HEK293 (cell line): ENCODE measurements around the gene MLH3.

Experiments used
- CTCF ChIA-PET: fragments of 350-600 bp; formaldehyde crosslinking; extraction: SDS; loops from one replicate; lab custom pipeline; 2021; ENCODE audit warnings: antibody characterized with exemption; lab: Yijun Ruan, JAX
- POLR2A ChIA-PET: fragments of 300-600 bp; formaldehyde crosslinking; extraction: SDS; loops from one replicate; lab custom pipeline; 2020; ENCODE audit warnings: antibody characterized with exemption, inconsistent platforms; lab: Yijun Ruan, JAX
- H3K27ac ChIP-seq: fragments of 200-500 bp; sonication (Bioruptor generic); 2 replicates; pipeline ENCODE4 v1.5.1; 2014; ENCODE audit warnings: low read depth, low read length, control low read depth, inconsistent platforms; ENCODE audit errors: extremely low read depth
- H3K36me3 ChIP-seq, 2 experiments: fragments of 200-500 bp in 1 of 2; sonication (Bioruptor generic) in 1 of 2; 1 replicate in 1 of 2; 2 replicates in 1 of 2; pipeline ENCODE4 v1.5.1; 2014 to 2017; ENCODE audit warnings: inconsistent platforms in 2 of 2, low read length in 2 of 2; ENCODE audit not compliant: control insufficient read depth in 2 of 2, insufficient read depth in 1 of 2
- H3K4me1 ChIP-seq: fragments of 200-500 bp; sonication (Bioruptor generic); 2 replicates; pipeline ENCODE4 v1.5.1; 2014; ENCODE audit warnings: mild to moderate bottlenecking, low read length, inconsistent platforms; ENCODE audit not compliant: control insufficient read depth, insufficient read depth
- H3K4me3 ChIP-seq: 2 replicates; pipeline ENCODE4 v1.5.1; 2011; ENCODE audit warnings: low read depth, mild to moderate bottlenecking, control low read depth, low read length, moderate library complexity
- H3K9me3 ChIP-seq: fragments of 200-500 bp; sonication (Bioruptor generic); 2 replicates; pipeline ENCODE4 v1.5.1; 2014; ENCODE audit warnings: low read depth, low read length, inconsistent platforms; ENCODE audit not compliant: control insufficient read depth, insufficient read depth
- EGR2 ChIP-seq: fragments of 450-650 bp; formaldehyde crosslinking; IDR thresholded peaks from 2 replicates; pipeline ENCODE4 v1.5.1; 2016; ENCODE audit warnings: low read depth, missing biosample characterization, missing genetic modification characterization
- GLI2 ChIP-seq: fragments of 450-650 bp; formaldehyde crosslinking; IDR thresholded peaks from 2 replicates; pipeline ENCODE4; 2017; ENCODE audit warnings: missing biosample characterization, missing genetic modification characterization, low read depth, borderline replicate concordance
- HOXA7 ChIP-seq: sonication (generic); formaldehyde crosslinking; IDR thresholded peaks from 2 replicates; pipeline ENCODE4 v1.8.1; 2022; ENCODE audit warnings: missing genetic modification reagents, borderline replicate concordance
- PRDM6 ChIP-seq: fragments of 450-650 bp; formaldehyde crosslinking; IDR thresholded peaks from 2 replicates; pipeline ENCODE4 v1.5.1; 2017; ENCODE audit warnings: missing biosample characterization, missing genetic modification characterization
- REPIN1 ChIP-seq: fragments of 450-650 bp; formaldehyde crosslinking; IDR thresholded peaks from 2 replicates; pipeline ENCODE4 v1.5.1; 2017; ENCODE audit warnings: missing biosample characterization, missing genetic modification characterization, low read depth
- TRIM28 ChIP-seq: IDR thresholded peaks from 2 replicates; pipeline ENCODE4 v1.6.1; 2011; ENCODE audit warnings: low read length, control low read depth, borderline replicate concordance
- ZBTB11 ChIP-seq: fragments of 450-650 bp; formaldehyde crosslinking; conservative IDR thresholded peaks from 2 replicates; pipeline ENCODE4 v1.5.1; 2016; ENCODE audit warnings: low read depth, missing biosample characterization, missing genetic modification characterization
- ZFP69B ChIP-seq: fragments of 450-650 bp; formaldehyde crosslinking; IDR thresholded peaks from 2 replicates; pipeline ENCODE4 v1.5.1; 2016; ENCODE audit warnings: missing biosample characterization, missing genetic modification characterization
- ZNF10 ChIP-seq: fragments of 450-650 bp; formaldehyde crosslinking; IDR thresholded peaks from 2 replicates; pipeline ENCODE4 v1.5.1; 2017; ENCODE audit warnings: missing biosample characterization, missing genetic modification characterization
- ZNF114 ChIP-seq: fragments of 450-650 bp; formaldehyde crosslinking; IDR thresholded peaks from 2 replicates; pipeline ENCODE4 v1.5.0; 2017; ENCODE audit warnings: missing biosample characterization, missing genetic modification characterization
- ZNF174 ChIP-seq: fragments of 450-650 bp; formaldehyde crosslinking; IDR thresholded peaks from 2 replicates; pipeline ENCODE4 v1.5.0; 2017; ENCODE audit warnings: missing biosample characterization, mild to moderate bottlenecking, missing genetic modification characterization
- ZNF175 ChIP-seq: fragments of 450-650 bp; formaldehyde crosslinking; IDR thresholded peaks from 2 replicates; pipeline ENCODE4 v1.5.1; 2016; ENCODE audit warnings: missing biosample characterization, missing genetic modification characterization
- ZNF24 ChIP-seq: fragments of 450-650 bp; formaldehyde crosslinking; IDR thresholded peaks from 2 replicates; pipeline ENCODE4 v1.5.1; 2016; ENCODE audit warnings: missing biosample characterization, missing genetic modification characterization
- ZNF280C ChIP-seq: fragments of 450-650 bp; formaldehyde crosslinking; IDR thresholded peaks from 2 replicates; pipeline ENCODE4 v1.5.1; 2016; ENCODE audit warnings: missing biosample characterization, missing genetic modification characterization
- ZNF302 ChIP-seq: fragments of 450-650 bp; formaldehyde crosslinking; IDR thresholded peaks from 2 replicates; pipeline ENCODE4 v1.5.1; 2016; ENCODE audit warnings: missing biosample characterization, missing genetic modification characterization, low read depth
- ZNF701 ChIP-seq: fragments of 450-650 bp; formaldehyde crosslinking; IDR thresholded peaks from 2 replicates; pipeline ENCODE4 v1.5.1; 2016; ENCODE audit warnings: missing biosample characterization, missing genetic modification characterization
- TF ChIP-seq, protein P1 (sequence below): fragments of 450-650 bp; formaldehyde crosslinking; IDR thresholded peaks from 2 replicates; pipeline ENCODE4 v1.5.1; 2017; ENCODE audit warnings: missing biosample characterization, mild to moderate bottlenecking, missing genetic modification characterization, moderate library complexity

Gene MLH3

GRCh38 chr14:75048101-75048500 lies 3.2 kb downstream of the MLH3 start:
- H3K27ac ChIP-seq, result no peak overlapping the region
- H3K4me3 ChIP-seq, result no peak overlapping the region
- no peaks in the 10 kb centered on the region for H3K9me3 ChIP-seq
- ChIA-PET CTCF (interaction anchor here (0.6 kb wide), 1 partner anchor 254 kb away, joined by 4 read pairs; no protein-coding TSS in a partner anchor), POLR2A (interaction anchor here (1.8 kb wide), 1 partner anchor 16 kb away, joined by 4 read pairs; the partner anchor contains the start of gene ACYP1)
- H3K36me3 ChIP-seq, result peaks cover 0 to 10% of the 10 kb centered on the region in 2 experiments; a peak in 1 of 3 replicates
- no peak for TF ChIP-seq EGR2 (tag by site-specific recombination)
- TF ChIP-seq HOXA7 (CRISPR knock-in tag), result no peak
- no peak for TF ChIP-seq PRDM6 (tag by site-specific recombination)
- no peak for TF ChIP-seq TRIM28
- TF ChIP-seq ZNF114 (tag by site-specific recombination), result no peak
- H3K4me1 ChIP-seq, result no peaks in the 10 kb centered on the region

GRCh38 chr14:75047506-75047905 lies 3.8 kb downstream of the MLH3 start:
- no peaks in the 10 kb centered on the region; the same call in 1 of the 2 replicates for H3K4me1 ChIP-seq
- TF ChIP-seq, protein P1, sequence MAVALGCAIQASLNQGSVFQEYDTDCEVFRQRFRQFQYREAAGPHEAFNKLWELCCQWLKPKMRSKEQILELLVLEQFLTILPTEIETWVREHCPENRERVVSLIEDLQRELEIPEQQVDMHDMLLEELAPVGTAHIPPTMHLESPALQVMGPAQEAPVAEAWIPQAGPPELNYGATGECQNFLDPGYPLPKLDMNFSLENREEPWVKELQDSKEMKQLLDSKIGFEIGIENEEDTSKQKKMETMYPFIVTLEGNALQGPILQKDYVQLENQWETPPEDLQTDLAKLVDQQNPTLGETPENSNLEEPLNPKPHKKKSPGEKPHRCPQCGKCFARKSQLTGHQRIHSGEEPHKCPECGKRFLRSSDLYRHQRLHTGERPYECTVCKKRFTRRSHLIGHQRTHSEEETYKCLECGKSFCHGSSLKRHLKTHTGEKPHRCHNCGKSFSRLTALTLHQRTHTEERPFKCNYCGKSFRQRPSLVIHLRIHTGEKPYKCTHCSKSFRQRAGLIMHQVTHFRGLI (tag by site-specific recombination), result no peak
- TF ChIP-seq GLI2 (tag by site-specific recombination) (no peak), ZNF114 (tag by site-specific recombination) (no peak), ZBTB11 (tag by site-specific recombination) (no peak), ZNF175 (no peak), ZNF701 (no peak), PRDM6 (tag by site-specific recombination) (no peak), ZFP69B (tag by site-specific recombination) (no peak), ZNF10 (no peak), TRIM28 (no peak), ZNF280C (no peak), ZNF302 (tag by site-specific recombination) (no peak), REPIN1 (tag by site-specific recombination) (no peak), ZNF174 (tag by site-specific recombination) (no peak), ZNF24 (tag by site-specific recombination) (no peak)
- POLR2A ChIA-PET, result no interaction called here
- no peak overlapping the region for H3K4me3 ChIP-seq
- H3K27ac ChIP-seq, result no peak overlapping the region
- no peaks in the 10 kb centered on the region for H3K9me3 ChIP-seq
- H3K36me3 ChIP-seq, result peaks cover 4 to 6% of the 10 kb centered on the region in 2 experiments; a peak in 1 of 3 replicates
- CTCF ChIA-PET, result no interaction called here
